Vagina (tissue), 2 donors: ENCODE data around the gene EFHC1. TPM values are rescaled to one million over a fixed set of nuclear protein-coding genes. Genes with fewer than 3 reads are reported as not detected.
"Not testable (repeated sequence)": the region's sequence is repeated elsewhere in the genome, so short reads cannot be mapped to it uniquely, and the experiment has no call there.

Source experiments
- DNase-seq, 2 donors: peaks; one replicate each; pipeline ENCODE4 v3.0.0-alpha.2; 2017; ENCODE audit errors: extremely low spot score in 2 of 2
- H3K27ac ChIP-seq: fragments of 200-600 bp; sonication (generic); one replicate; pipeline ENCODE4 v1.5.1; 2019
- H3K27me3 ChIP-seq: fragments of 200-600 bp; sonication (generic); one replicate; pipeline ENCODE4 v1.5.1; 2019
- H3K36me3 ChIP-seq, 2 donors: fragments of 200-600 bp; sonication (generic); one replicate each; pipeline ENCODE4 v1.5.1; 2017 to 2019
- H3K4me1 ChIP-seq: fragments of 200-600 bp; sonication (generic); one replicate; pipeline ENCODE4 v1.5.1; 2019
- H3K4me3 ChIP-seq, 2 donors: fragments of 200-600 bp; sonication (generic); 1 replicate in 1 of 2; 2 replicates in 1 of 2; pipeline ENCODE4 v1.5.1; 2016 to 2019
- H3K9me3 ChIP-seq: fragments of 200-600 bp; sonication (generic); one replicate; pipeline ENCODE4 v1.5.1; 2019
- POLR2A ChIP-seq, 2 donors: fragments of 450-650 bp; IDR thresholded peaks; one replicate each; pipeline ENCODE4 v1.6.1; 2017; ENCODE audit warnings: antibody characterized with exemption in 2 of 2, mild to moderate bottlenecking in 2 of 2, moderate library complexity in 2 of 2
- POLR2AphosphoS5 ChIP-seq, 2 donors: sonication (generic); formaldehyde crosslinking; IDR thresholded peaks; one replicate each; pipeline ENCODE4 v1.9.0; 2017; ENCODE audit warnings: antibody characterized with exemption in 2 of 2, mild to moderate bottlenecking in 2 of 2, low read depth in 1 of 2; ENCODE audit not compliant: insufficient read depth in 1 of 2
- intact Hi-C: fragments of 100-400 bp; cut with DNase I; formaldehyde crosslinking; loops from one replicate; pipeline ENCODE4 v1.15.1; 2023
- total RNA-seq: library from RNA; depleted of rRNA; stranded (reverse); fragments of >200 nt; gene quantifications from one replicate; pipeline ENCODE4 v1.2.3, GENCODE V29; 2016
- TF ChIP-seq, protein P1 (sequence below), 3 experiments: fragments of 450-650 bp in 2 of 3; fragments of 200-600 bp in 1 of 3; sonication (generic) in 1 of 3; IDR thresholded peaks; one replicate each; pipeline ENCODE4 v1.5.1; 2017 to 2019; ENCODE audit warnings: antibody characterized with exemption in 3 of 3, mild to moderate bottlenecking in 2 of 3, moderate library complexity in 2 of 3

Gene EFHC1
- total RNA-seq, 1 donor from 2014 or later: 27.0 TPM

GRCh38 chr6:52384145-52384766, 35.9 kb upstream of the EFHC1 start:
- H3K27ac ChIP-seq: no peak overlapping the region
- no peaks in the 10 kb centered on the region for H3K36me3 ChIP-seq
- H3K4me3 ChIP-seq: no peak overlapping the region
- H3K9me3 ChIP-seq: no peaks in the 10 kb centered on the region
- TF ChIP-seq, protein P1, sequence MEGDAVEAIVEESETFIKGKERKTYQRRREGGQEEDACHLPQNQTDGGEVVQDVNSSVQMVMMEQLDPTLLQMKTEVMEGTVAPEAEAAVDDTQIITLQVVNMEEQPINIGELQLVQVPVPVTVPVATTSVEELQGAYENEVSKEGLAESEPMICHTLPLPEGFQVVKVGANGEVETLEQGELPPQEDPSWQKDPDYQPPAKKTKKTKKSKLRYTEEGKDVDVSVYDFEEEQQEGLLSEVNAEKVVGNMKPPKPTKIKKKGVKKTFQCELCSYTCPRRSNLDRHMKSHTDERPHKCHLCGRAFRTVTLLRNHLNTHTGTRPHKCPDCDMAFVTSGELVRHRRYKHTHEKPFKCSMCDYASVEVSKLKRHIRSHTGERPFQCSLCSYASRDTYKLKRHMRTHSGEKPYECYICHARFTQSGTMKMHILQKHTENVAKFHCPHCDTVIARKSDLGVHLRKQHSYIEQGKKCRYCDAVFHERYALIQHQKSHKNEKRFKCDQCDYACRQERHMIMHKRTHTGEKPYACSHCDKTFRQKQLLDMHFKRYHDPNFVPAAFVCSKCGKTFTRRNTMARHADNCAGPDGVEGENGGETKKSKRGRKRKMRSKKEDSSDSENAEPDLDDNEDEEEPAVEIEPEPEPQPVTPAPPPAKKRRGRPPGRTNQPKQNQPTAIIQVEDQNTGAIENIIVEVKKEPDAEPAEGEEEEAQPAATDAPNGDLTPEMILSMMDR (IDR thresholded peaks at IDR 0.05): no peak
- TF ChIP-seq POLR2A (IDR thresholded peaks at IDR 0.05) (no peak), POLR2AphosphoS5 (IDR thresholded peaks at IDR 0.05; ENCODE audit: insufficient read depth in 1 of 2, low read depth in 1 of 2) (no peak)
- intact Hi-C loops: loop anchor here (10.0 kb wide), 1 partner anchor 99 kb away; the partner anchor contains the start of gene MCM3
- DNase-seq: no peak
- peaks cover 18% of the 10 kb centered on the region for H3K4me1 ChIP-seq
- no peaks in the 10 kb centered on the region for H3K27me3 ChIP-seq

DNA sequence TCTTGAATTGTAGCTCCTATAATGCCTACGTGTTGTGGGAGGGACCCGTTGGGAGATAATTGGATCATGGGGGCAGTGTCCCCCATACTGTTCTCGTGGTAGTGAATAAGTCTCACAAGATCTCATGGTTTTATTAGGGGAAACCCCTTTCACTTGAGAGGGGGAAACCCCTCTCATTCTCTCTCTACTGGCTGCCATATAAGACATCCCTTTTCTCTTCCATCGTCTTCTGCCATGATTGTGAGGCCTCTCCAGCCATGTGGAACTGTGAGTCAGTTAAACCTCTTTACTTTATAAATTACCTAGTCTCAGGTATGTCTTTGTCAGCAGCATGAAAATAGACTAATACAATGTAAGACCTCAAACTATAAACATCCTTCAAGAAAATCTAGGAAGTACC, 35.1 kb upstream of the EFHC1 start:
- intact Hi-C loops: loop anchor here (10.0 kb wide), 1 partner anchor 100 kb away; the partner anchor contains the start of gene MCM3
- Histone ChIP-seq H3K27me3 (no peaks in the 10 kb centered on the region), H3K4me1 (peaks cover 27% of the 10 kb centered on the region), H3K36me3 (no peaks in the 10 kb centered on the region), H3K4me3 (no peak overlapping the region), H3K27ac (no peak overlapping the region), H3K9me3 (no peaks in the 10 kb centered on the region)
- TF ChIP-seq, protein P1 (IDR thresholded peaks at IDR 0.05): no peak
- TF ChIP-seq POLR2AphosphoS5 (IDR thresholded peaks at IDR 0.05; ENCODE audit: insufficient read depth in 1 of 2, low read depth in 1 of 2): no peak
- no peak for TF ChIP-seq POLR2A (IDR thresholded peaks at IDR 0.05)
- DNase-seq: no peak

GRCh38 chr6:52388119-52388518, 32.0 kb upstream of the EFHC1 start:
- intact Hi-C loops: loop anchor here (10.0 kb wide), 1 partner anchor 103 kb away; the partner anchor contains the start of gene MCM3
- H3K9me3 ChIP-seq, H3K4me3 ChIP-seq, H3K27ac ChIP-seq, H3K27me3 ChIP-seq, H3K36me3 ChIP-seq, DNase-seq: not testable (repeated sequence)
- peaks cover 24% of the 10 kb centered on the region for H3K4me1 ChIP-seq

GRCh38 chr6:52388790-52389189, 31.4 kb upstream of the EFHC1 start:
- Histone ChIP-seq H3K9me3 (no peaks in the 10 kb centered on the region), H3K27me3 (no peaks in the 10 kb centered on the region), H3K4me3 (no peak overlapping the region), H3K36me3 (no peaks in the 10 kb centered on the region), H3K27ac (no peak overlapping the region), H3K4me1 (peaks cover 24% of the 10 kb centered on the region)
- no peak for DNase-seq
- intact Hi-C loops: loop anchor here (10.0 kb wide), 1 partner anchor 104 kb away; the partner anchor contains the start of gene MCM3
- TF ChIP-seq, protein P1 (IDR thresholded peaks at IDR 0.05): no peak
- peak in 1 of 2 donors; percentile 65 for TF ChIP-seq POLR2AphosphoS5 (IDR thresholded peaks at IDR 0.05; ENCODE audit: insufficient read depth in 1 of 2, low read depth in 1 of 2)

DNA sequence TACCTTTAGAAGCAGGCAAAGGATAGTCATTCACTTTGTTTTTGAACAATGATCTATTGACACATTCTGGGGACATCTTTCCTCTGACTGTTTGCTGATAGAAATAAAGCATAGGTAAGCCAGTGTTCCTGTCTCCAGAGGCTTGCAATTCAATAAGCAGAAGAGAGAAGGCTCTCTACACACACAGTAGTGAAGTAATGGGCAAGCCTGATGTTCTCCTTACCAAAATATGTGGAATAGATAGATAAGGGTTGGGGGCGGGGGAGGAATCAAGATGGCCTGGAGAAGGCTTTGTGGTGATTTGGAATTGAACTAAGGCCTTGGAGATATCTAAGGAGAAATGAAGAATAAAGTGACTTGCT, 30.9 kb upstream of the EFHC1 start:
- Histone ChIP-seq H3K4me3 (no peak overlapping the region), H3K9me3 (no peaks in the 10 kb centered on the region), H3K36me3 (no peaks in the 10 kb centered on the region), H3K27ac (peak overlapping the region; percentile 14), H3K4me1 (peaks cover 24% of the 10 kb centered on the region), H3K27me3 (no peaks in the 10 kb centered on the region)
- intact Hi-C loops: loop anchor here (10.0 kb wide), 1 partner anchor 104 kb away; the partner anchor contains the start of gene MCM3
- TF ChIP-seq POLR2A (IDR thresholded peaks at IDR 0.05): no peak
- TF ChIP-seq, protein P1 (IDR thresholded peaks at IDR 0.05): no peak
- no peak for TF ChIP-seq POLR2AphosphoS5 (IDR thresholded peaks at IDR 0.05; ENCODE audit: insufficient read depth in 1 of 2, low read depth in 1 of 2)
- no peak for DNase-seq
